Karpas-422 (cell line): ENCODE results near the gene FCER2. TPM values are rescaled to one million over a fixed set of nuclear protein-coding genes. Genes with fewer than 3 reads are reported as not detected.

Experiments
- DNase-seq: peaks from one replicate; pipeline ENCODE4 v3.0.0-alpha.2; 2015
- H2AFZ ChIP-seq: fragments of 200-600 bp; sonication (generic); 2 replicates; pipeline ENCODE4 v1.6.1; 2014; ENCODE audit warnings: antibody characterized with exemption, low read length, mixed read lengths
- H3K27ac ChIP-seq: fragments of 200-600 bp; sonication (generic); 2 replicates; pipeline ENCODE4 v1.5.1; 2014; ENCODE audit warnings: mild to moderate bottlenecking, low read length, moderate library complexity
- H3K27me3 ChIP-seq: fragments of 200-600 bp; sonication (generic); 2 replicates; pipeline ENCODE4 v1.6.1; 2014; ENCODE audit warnings: low read length, mixed read lengths
- H3K36me3 ChIP-seq: fragments of 200-600 bp; sonication (generic); 2 replicates; pipeline ENCODE4 v1.6.1; 2014; ENCODE audit warnings: low read length, mixed read lengths; ENCODE audit not compliant: insufficient read depth
- H3K4me1 ChIP-seq: fragments of 200-600 bp; sonication (generic); 2 replicates; pipeline ENCODE4 v1.6.1; 2014; ENCODE audit warnings: mild to moderate bottlenecking, low read length, mixed read lengths
- H3K4me2 ChIP-seq: fragments of 200-600 bp; sonication (generic); 2 replicates; pipeline ENCODE4 v1.6.1; 2014; ENCODE audit warnings: low read length, low read depth, mild to moderate bottlenecking; ENCODE audit not compliant: poor library complexity, severe bottlenecking
- H3K4me3 ChIP-seq: fragments of 200-600 bp; sonication (generic); 2 replicates; pipeline ENCODE4 v1.5.1; 2014; ENCODE audit warnings: mild to moderate bottlenecking, antibody characterized with exemption, low read length, mixed read lengths
- H3K79me2 ChIP-seq: fragments of 200-600 bp; sonication (generic); 2 replicates; pipeline ENCODE4 v1.6.1; 2014; ENCODE audit warnings: mild to moderate bottlenecking, low read length, mixed read lengths
- H3K9ac ChIP-seq: fragments of 200-600 bp; sonication (generic); 2 replicates; pipeline ENCODE4 v1.6.0; 2014; ENCODE audit warnings: low read length
- H3K9me2 ChIP-seq: fragments of 200-600 bp; sonication (generic), shearing (Covaris generic); replicated peaks from 2 replicates; pipeline ENCODE4 v1.6.0; 2014; ENCODE audit warnings: mild to moderate bottlenecking, low read length, moderate library complexity; ENCODE audit not compliant: insufficient read depth
- H3K9me3 ChIP-seq: fragments of 300-700, 200-600 bp; sonication (generic); 2 replicates; pipeline ENCODE4 v1.6.1; 2014; ENCODE audit warnings: low read length, mixed read lengths
- H4K20me1 ChIP-seq: fragments of 200-600 bp; sonication (generic); 2 replicates; pipeline ENCODE4 v1.6.1; 2014; ENCODE audit warnings: mild to moderate bottlenecking, antibody characterized with exemption, low read length, low read depth; ENCODE audit not compliant: insufficient read depth
- total RNA-seq: library from RNA; depleted of rRNA; stranded (reverse); fragments of >200 nt; shearing (Covaris generic); gene quantifications from 2 replicates; pipeline ENCODE4 v1.2.3, GENCODE V29; 2014; ENCODE audit warnings: low replicate concordance

FCER2 gene
- total RNA-seq, 1 experiment from 2014 or later = not detected

GRCh38 chr19:7670790-7671189, 31.1 kb downstream of the FCER2 start:
- no peak for DNase-seq
- Histone ChIP-seq H3K4me2 (no peak overlapping the region), H3K27ac (no peak overlapping the region), H3K4me1 (no peaks in the 10 kb centered on the region), H3K9ac (no peak overlapping the region), H2AFZ (no peak overlapping the region), H3K79me2 (no peaks in the 10 kb centered on the region), H3K36me3 (no peaks in the 10 kb centered on the region), H4K20me1 (no peaks in the 10 kb centered on the region), H3K27me3 (no peaks in the 10 kb centered on the region), H3K9me3 (no peaks in the 10 kb centered on the region), H3K9me2 (no peaks in the 10 kb centered on the region), H3K4me3 (no peak overlapping the region)

DNA sequence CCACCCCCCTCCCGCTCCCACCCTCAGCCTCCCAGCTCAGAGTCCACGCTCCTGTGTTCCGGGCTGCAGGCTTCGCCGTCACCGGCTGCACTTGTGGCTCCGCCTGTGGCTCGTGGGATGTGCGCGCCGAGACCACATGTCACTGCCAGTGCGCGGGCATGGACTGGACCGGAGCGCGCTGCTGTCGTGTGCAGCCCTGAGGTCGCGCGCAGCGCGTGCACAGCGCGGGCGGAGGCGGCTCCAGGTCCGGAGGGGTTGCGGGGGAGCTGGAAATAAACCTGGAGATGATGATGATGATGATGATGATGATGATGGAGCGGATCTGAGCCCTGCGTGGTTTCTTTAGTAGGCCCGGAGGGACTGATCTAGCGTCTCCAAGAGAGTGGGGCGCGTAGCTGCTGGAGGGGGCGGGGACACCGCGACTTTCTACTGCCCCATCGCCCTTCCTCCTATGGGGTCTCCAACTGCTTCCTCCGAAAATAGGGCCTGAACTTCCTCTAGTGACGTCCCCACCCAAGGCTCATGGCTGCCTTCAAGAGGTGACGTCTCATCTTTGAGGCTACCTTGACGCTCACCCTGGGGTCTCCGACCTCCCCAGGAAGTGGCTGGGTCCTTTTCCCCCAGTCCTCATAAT, 31.7 kb downstream of the FCER2 start:
- Histone ChIP-seq H3K79me2 (no peaks in the 10 kb centered on the region), H2AFZ (no peak overlapping the region), H3K4me2 (no peak overlapping the region), H3K9ac (no peak overlapping the region), H3K9me2 (no peaks in the 10 kb centered on the region), H4K20me1 (no peaks in the 10 kb centered on the region), H3K27me3 (no peaks in the 10 kb centered on the region), H3K4me3 (no peak overlapping the region), H3K36me3 (no peaks in the 10 kb centered on the region), H3K4me1 (no peaks in the 10 kb centered on the region), H3K9me3 (no peaks in the 10 kb centered on the region), H3K27ac (no peak overlapping the region)
- DNase-seq = no peak

GRCh38 chr19:7669641-7670040, 32.3 kb downstream of the FCER2 start:
- Histone ChIP-seq H3K4me3 (no peak overlapping the region), H3K27me3 (no peaks in the 10 kb centered on the region), H3K9me2 (no peaks in the 10 kb centered on the region), H4K20me1 (no peaks in the 10 kb centered on the region), H3K4me2 (no peak overlapping the region), H3K9ac (no peak overlapping the region), H3K79me2 (no peaks in the 10 kb centered on the region), H3K4me1 (no peaks in the 10 kb centered on the region), H3K27ac (no peak overlapping the region), H3K9me3 (no peaks in the 10 kb centered on the region), H3K36me3 (no peaks in the 10 kb centered on the region), H2AFZ (no peak overlapping the region)
- DNase-seq = no peak

- Histone ChIP-seq H3K9me2 (no peaks in the 10 kb centered on the region), H3K9me3 (no peaks in the 10 kb centered on the region), H3K4me1 (no peaks in the 10 kb centered on the region), H3K4me2 (no peak within 1 kb of the TSS), H3K4me3 (no peak within 1 kb of the TSS), H3K9ac (no peak within 1 kb of the TSS), H2AFZ (no peak within 1 kb of the TSS), H4K20me1 (no peaks in the 10 kb centered on the region), H3K36me3 (no peaks in the 10 kb centered on the region), H3K27me3 (no peaks in the 10 kb centered on the region), H3K79me2 (no peaks in the 10 kb centered on the region), H3K27ac (no peak within 1 kb of the TSS)
- DNase-seq = no peak
These were observed 33.1 kb downstream of the FCER2 start, which contains the start of gene RETN for GRCh38 chr19:7668842-7669241. Gene RETN (plus strand): TSS chr19:7669049. CDS start chr19:7669327, 278 bp downstream.

DNA sequence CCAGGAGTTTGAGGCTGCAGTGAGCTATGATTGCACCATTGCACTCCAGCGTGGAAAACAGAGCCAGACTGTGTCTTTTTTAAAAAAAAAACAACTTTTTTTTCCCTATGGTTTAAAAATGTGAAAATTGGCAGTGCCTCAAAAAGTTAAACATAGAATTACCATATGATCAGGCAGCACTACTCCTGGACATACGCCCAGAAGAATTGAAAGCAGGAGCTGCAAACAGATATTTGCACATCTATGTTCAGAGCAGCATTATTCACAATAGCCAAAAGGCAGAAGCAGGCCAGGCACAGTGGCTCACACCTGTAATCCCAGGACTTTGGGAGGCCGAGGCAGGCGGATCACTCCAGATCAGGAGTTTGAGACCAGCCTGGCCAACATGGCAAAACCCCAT, 36.9 kb downstream of the FCER2 start:
- no peaks in the 10 kb centered on the region for H3K9me3 ChIP-seq
- H3K9ac ChIP-seq = no peak overlapping the region
- no peak overlapping the region for H2AFZ ChIP-seq
- no peaks in the 10 kb centered on the region for H3K4me1 ChIP-seq
- no peaks in the 10 kb centered on the region for H3K9me2 ChIP-seq
- H3K27me3 ChIP-seq = no peaks in the 10 kb centered on the region
- H4K20me1 ChIP-seq = no peaks in the 10 kb centered on the region
- no peak overlapping the region for H3K4me3 ChIP-seq
- no peaks in the 10 kb centered on the region for H3K79me2 ChIP-seq
- no peaks in the 10 kb centered on the region for H3K36me3 ChIP-seq
- H3K4me2 ChIP-seq = no peak overlapping the region
- DNase-seq = no peak
- no peak overlapping the region for H3K27ac ChIP-seq

- H3K27ac ChIP-seq = no peak overlapping the region
- H3K9ac ChIP-seq = no peak overlapping the region
- H3K27me3 ChIP-seq = no peaks in the 10 kb centered on the region
- H2AFZ ChIP-seq = no peak overlapping the region
- H4K20me1 ChIP-seq = no peaks in the 10 kb centered on the region
- no peaks in the 10 kb centered on the region for H3K4me1 ChIP-seq
- H3K9me2 ChIP-seq = no peaks in the 10 kb centered on the region
- H3K36me3 ChIP-seq = no peaks in the 10 kb centered on the region
- no peaks in the 10 kb centered on the region for H3K9me3 ChIP-seq
- no peak overlapping the region for H3K4me3 ChIP-seq
- H3K79me2 ChIP-seq = no peaks in the 10 kb centered on the region
- H3K4me2 ChIP-seq = no peak overlapping the region
- DNase-seq = no peak
These were observed 38.2 kb downstream of the FCER2 start for GRCh38 chr19:7663706-7664105.

DNA sequence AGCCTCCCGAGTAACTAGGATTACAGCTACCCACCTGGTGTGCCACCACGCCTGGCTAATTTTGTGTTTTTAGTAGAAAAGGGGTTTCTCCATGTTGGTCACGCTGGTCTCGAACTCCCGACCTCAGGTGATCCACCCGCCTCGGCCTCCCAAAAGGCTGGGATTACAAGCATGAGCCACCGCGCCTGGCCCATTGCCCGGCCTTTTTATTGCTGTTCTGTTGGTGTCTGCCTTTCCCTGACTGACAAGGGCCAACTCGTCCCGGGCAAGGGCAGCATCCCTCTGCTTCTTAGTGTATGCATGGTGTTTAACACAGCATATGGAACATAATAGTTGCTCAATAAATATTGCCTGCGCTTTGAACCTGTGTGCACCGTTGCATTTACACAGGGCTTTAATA, 39.3 kb downstream of the FCER2 start:
- no peaks in the 10 kb centered on the region for H3K9me3 ChIP-seq
- no peaks in the 10 kb centered on the region for H3K9me2 ChIP-seq
- H4K20me1 ChIP-seq = no peaks in the 10 kb centered on the region
- H2AFZ ChIP-seq = no peak overlapping the region
- no peaks in the 10 kb centered on the region for H3K27me3 ChIP-seq
- no peaks in the 10 kb centered on the region for H3K4me1 ChIP-seq
- no peak overlapping the region for H3K9ac ChIP-seq
- no peak overlapping the region for H3K4me2 ChIP-seq
- no peak overlapping the region for H3K4me3 ChIP-seq
- H3K27ac ChIP-seq = no peak overlapping the region
- H3K36me3 ChIP-seq = no peaks in the 10 kb centered on the region
- H3K79me2 ChIP-seq = no peaks in the 10 kb centered on the region
- DNase-seq = no peak

DNA sequence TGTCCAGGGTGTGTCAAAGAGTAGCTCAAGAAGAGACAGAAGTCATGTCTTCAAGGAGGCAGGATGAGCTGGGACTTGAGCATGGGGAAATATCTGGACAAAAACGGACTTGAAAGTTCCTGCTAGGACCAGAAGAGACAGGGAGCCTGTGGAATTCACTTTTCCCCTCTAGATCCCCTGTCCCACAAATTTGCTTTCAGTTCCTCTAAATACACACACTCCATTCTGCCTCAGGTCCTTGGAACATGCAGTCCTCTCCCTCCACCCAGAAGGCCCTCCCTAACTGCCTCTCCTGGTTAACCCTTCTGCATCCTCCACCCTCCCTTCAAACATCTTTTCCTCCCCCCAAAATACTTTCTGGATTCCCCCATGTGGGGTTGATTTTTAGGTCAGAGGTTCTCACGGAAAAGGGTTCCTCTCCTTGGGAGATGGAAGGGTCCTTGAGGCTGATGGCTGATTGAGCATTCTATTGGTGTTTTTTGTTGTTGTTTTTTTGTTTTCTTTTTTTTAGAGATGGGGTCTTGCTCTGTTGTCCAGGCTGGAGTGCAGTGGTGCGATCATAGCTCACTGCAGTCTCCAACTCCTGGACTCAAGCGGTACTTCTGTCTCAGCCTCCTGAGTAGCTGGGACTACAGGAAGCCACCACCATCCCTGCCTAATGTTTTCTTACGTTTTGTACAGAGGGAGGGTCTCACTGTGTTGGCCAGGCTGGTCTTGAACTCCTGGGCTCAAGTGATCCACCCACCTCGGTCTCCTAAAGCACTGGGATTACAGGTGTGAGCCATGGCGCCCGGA, 40.0 kb downstream of the FCER2 start:
- H3K9me2 ChIP-seq = no peaks in the 10 kb centered on the region
- no peaks in the 10 kb centered on the region for H3K79me2 ChIP-seq
- DNase-seq = no peak
- H3K27me3 ChIP-seq = no peaks in the 10 kb centered on the region
- H3K9me3 ChIP-seq = no peaks in the 10 kb centered on the region
- no peaks in the 10 kb centered on the region for H3K36me3 ChIP-seq
- H3K4me2 ChIP-seq = no peak overlapping the region
- H3K9ac ChIP-seq = no peak overlapping the region
- no peaks in the 10 kb centered on the region for H3K4me1 ChIP-seq
- no peak overlapping the region for H3K4me3 ChIP-seq
- H3K27ac ChIP-seq = no peak overlapping the region
- no peak overlapping the region for H2AFZ ChIP-seq
- H4K20me1 ChIP-seq = no peaks in the 10 kb centered on the region
